Ovary (tissue), 3 donors: Measurements from ENCODE around the gene ENOX1.

Source experiments
- CTCF ChIP-seq, 3 donors: fragments of 450-650 bp in 2 of 3; fragments of 200-600 bp in 1 of 3; IDR thresholded peaks; one replicate each; pipeline versions ENCODE4 v1.5.1 to v1.8.0; 2016 to 2022; ENCODE audit warnings: antibody characterized with exemption in 3 of 3, mild to moderate bottlenecking in 1 of 3
- EP300 ChIP-seq: sonication (generic); formaldehyde crosslinking; IDR thresholded peaks from one replicate; pipeline ENCODE4 v1.6.1; 2017; ENCODE audit warnings: antibody characterized with exemption
- POLR2A ChIP-seq: fragments of 450-650 bp; IDR thresholded peaks from one replicate; pipeline ENCODE4 v1.6.1; 2017; ENCODE audit warnings: antibody characterized with exemption, mild to moderate bottlenecking, moderate library complexity
- donor health status: DM: no; HTN: no; CAD: no.

DNA sequence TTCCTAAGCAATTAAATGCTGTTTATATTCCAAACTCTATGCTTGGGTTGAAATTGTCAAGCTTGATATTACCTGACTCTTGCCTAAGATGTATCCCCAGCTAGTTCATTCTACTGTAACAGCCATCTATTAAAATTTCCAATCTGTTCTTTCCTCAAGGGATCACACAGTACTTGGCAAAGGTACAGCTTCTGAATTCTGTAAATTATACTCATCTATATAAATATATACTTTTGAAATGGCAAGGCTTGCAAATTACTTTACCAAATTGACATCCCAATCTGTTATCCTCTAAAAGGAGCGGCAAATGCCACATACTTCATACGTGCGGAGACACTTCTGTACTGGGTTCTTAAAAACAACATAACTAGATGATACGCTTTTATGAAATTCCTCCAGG, 433.1 kb downstream of the ENOX1 start:
- TF ChIP-seq CTCF (IDR thresholded peaks at IDR 0.05): no peak
- TF ChIP-seq POLR2A: no peak
- TF ChIP-seq EP300: no peak
